Measurements from ENCODE around the gene NAT14. TPM values are rescaled to one million over a fixed set of nuclear protein-coding genes. Genes with fewer than 3 reads are reported as not detected.

NAT14 gene
- total RNA-seq, 1 experiment from 2014 or later: 25.9 TPM

DNA sequence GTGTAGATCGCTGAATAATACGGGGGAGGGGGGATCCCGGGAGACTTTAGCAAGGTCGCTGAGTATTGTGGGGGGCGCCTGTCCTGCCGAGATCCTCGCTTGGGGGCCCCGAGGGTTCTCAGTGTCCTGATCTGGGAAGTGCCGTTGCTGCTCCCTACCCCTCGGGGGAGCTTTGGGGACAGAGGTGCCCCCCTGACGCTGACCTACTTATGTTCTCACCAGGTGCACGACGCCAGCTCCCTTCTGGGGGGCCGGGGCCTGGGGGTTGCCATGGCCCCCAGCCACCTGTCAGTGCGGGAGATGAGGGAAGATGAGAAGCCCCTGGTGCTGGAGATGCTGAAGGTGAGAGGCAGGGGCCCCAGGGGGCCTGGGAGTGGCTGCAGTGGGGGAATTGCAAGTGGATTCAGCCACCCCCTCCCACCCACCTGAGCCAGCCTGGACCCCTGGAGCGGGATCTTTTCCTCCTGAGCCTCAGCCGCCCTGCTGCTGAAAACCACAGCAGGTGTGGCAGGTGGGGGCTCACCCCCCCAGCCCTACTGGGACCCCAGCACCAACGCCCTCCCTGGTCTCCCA, 537 bp downstream of the NAT14 start:
- peak in 1 of 2 experiments; percentile 39 for DNase-seq

DNA sequence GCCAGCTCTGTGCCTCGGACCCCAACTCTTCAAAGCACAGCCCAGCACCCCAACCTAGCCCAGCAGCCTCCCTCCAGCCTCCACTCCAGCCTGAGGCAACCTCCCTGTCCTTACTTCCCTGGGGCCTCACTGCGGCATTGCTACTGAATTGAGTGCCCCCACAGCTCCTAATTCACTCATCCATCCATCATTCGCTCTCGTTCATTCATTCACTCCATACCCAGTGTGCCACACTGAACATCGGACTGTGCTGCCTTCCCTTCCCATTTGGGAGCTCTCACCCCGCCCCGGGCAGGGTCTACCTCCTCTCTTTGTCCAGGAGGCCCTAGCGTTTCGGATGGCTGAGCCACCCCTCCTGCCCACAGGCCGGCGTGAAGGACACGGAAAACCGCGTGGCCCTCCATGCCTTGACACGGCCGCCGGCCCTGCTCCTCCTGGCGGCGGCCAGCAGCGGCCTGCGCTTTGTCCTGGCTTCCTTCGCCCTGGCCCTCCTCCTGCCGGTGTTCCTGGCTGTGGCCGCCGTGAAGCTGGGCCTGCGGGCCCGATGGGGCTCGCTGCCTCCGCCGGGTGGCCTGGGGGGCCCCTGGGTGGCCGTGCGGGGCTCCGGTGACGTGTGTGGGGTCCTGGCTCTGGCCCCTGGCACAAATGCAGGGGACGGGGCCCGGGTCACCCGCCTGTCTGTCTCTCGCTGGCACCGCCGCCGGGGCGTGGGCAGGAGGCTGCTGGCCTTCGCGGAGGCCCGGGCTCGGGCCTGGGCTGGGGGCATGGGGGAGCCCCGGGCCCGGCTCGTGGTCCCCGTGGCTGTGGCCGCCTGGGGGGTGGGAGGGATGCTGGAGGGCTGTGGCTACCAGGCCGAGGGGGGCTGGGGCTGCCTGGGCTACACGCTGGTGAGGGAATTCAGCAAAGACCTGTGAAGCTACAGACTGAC, 1.3 kb downstream of the NAT14 start:
- Histone ChIP-seq H3K4me3 (peak overlapping the region; percentile 73), H3K27me3 (no peaks in the 10 kb centered on the region), H3K9me3 (replicated peaks) (no peaks in the 10 kb centered on the region), H3K27ac (peak overlapping the region; percentile 96), H3K36me3 (no peaks in the 10 kb centered on the region), H3K4me1 (peaks cover 30% of the 10 kb centered on the region)
- no peak for DNase-seq

More for the DNA sequence above, 537 bp downstream of the NAT14 start:
- no peaks in the 10 kb centered on the region for H3K27me3 ChIP-seq
- peak overlapping the region; percentile 37; the same call in 1 of the 2 replicates for H3K27ac ChIP-seq
- no peaks in the 10 kb centered on the region for H3K36me3 ChIP-seq
- peak overlapping the region; percentile 73 for H3K4me3 ChIP-seq
- peaks cover 30% of the 10 kb centered on the region for H3K4me1 ChIP-seq
- no peaks in the 10 kb centered on the region for H3K9me3 ChIP-seq (replicated peaks)

DNA sequence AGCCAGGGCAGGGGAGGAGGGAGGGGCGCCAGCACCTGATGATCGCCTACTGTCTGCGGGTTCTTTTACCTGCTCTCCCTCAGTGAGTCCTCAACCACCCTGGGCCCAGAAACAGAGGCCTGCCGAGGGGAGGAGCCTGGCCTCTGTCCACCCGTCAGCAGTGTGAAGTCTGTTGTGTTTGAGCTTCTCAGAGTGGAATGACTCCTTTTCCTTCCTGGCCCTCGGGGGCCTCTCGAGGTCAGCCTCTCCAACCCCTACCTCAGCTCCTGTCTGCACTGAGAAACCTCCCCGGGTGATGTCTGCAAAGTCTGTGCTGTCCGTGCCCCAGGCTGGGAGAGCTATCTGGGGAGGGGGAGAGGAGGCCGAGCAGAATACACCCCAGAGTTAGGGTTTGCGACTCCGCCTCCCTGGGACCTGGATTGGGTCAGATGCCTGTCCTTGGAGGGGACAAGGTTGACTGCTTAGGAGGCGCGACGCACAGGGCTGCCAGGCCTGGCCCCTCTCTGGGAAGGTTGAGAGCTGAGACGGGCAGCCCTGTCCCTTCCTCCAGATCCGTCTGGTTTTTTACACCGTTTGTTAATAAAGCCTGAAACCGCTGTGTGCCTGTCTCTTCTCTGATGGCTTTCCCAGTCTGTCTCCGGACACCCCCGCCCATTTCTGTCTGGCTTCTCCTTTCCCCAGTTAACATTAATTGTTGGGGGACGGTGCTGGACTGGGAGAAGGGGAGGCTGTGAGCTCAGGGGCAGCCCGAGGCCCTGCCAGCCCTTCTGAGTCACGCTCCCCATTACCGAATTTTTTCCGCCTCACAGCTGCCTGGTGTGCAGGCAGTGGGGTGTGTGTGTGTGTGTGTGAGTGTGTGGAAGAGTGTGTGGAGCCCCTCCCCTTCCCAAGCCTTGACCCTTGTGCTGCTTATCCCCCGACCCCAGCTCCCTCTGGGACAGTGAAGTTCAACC, 2.3 kb downstream of the NAT14 start:
- peak overlapping the region; percentile 96 for H3K27ac ChIP-seq
- peak overlapping the region; percentile 29 for H3K4me3 ChIP-seq
- H3K27me3 ChIP-seq: no peaks in the 10 kb centered on the region
- H3K4me1 ChIP-seq: peaks cover 34% of the 10 kb centered on the region
- no peaks in the 10 kb centered on the region for H3K36me3 ChIP-seq
- no peaks in the 10 kb centered on the region for H3K9me3 ChIP-seq (replicated peaks)
- peak; percentile 92 to 94 for DNase-seq

DNA sequence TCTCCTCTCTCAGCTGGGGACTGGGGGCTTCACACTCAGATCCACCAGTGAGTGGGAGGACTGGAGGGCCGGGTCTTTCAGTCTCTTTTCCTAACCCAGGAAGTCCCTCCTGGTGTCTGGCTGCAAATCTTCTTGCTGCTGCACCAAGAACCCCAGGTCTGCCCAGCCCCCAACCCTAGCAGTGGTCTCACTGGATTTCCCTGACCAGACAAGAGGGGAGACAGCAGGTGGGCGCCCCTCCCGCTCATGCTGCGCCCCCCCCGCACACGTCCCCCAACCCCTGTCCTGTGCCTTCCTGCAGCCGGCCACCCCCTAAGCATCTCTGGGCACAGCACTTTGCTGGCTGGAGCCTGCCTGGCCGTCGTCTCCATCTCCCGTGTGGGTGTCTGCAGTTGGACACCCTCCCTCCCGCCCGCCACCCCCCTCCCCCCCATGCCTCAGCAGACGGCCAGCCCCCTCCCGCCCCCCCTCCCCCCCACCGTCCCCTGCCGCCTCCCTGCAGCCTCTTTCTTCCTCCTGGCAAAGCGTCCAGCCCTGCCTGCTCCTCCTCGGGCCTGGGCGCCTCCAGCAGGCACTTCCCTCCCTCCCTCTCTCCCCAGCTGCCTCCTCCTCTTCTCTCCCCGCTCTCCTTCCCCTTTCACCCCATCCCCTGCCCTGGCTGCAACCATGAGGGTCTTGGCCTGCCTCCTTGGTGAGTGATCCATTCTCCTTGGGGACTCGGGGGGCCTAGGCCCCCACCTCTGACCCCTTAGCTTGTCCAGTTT, 3.1 kb downstream of the NAT14 start, which contains the start of gene SSC5D:
TSS of gene SSC5D (plus strand) at position 513 of the 764 bp plus-strand sequence. CDS start at position 667, 154 bp downstream.
- H3K4me3 ChIP-seq: peak within 1 kb of the TSS; percentile 47
- H3K9me3 ChIP-seq (replicated peaks): no peaks in the 10 kb centered on the region
- no peaks in the 10 kb centered on the region for H3K36me3 ChIP-seq
- H3K27ac ChIP-seq: peak within 1 kb of the TSS; percentile 96
- DNase-seq: peak; percentile 55 to 61
- H3K4me1 ChIP-seq: peaks cover 37% of the 10 kb centered on the region
- no peaks in the 10 kb centered on the region for H3K27me3 ChIP-seq

DNA sequence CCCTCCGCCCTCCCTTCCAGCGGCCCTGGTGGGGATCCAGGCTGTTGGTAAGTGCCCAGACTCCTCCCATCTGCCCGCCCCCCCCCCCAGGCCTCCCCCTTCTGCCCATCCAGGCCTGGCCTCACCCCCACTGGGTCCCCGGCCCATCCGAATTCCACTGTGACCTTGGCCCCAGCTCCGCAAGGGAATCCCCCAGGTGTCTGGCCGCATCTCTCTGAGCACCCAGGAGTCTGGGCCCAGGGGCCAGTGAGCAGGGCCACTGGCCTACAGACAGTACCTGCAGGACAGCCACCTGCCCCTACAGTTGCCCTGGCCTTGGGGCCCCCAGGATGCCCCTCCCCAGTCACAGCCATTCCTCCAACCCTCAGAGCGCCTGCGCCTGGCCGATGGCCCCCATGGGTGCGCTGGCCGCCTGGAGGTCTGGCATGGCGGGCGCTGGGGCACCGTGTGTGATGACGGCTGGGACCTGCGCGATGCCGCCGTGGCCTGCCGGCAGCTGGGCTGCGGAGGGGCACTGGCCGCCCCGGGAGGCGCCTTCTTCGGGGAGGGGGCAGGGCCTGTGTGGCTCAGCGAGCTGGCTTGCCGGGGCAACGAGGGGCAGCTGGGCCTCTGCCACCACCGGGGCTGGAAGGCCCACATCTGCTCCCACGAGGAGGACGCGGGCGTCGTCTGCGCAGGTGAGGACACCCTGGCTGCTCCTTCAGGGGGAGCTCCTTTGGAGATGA, 4.2 kb downstream of the NAT14 start:
- Histone ChIP-seq H3K9me3 (replicated peaks) (no peaks in the 10 kb centered on the region), H3K4me3 (no peak overlapping the region; the same call in 1 of the 2 replicates), H3K4me1 (peaks cover 37% of the 10 kb centered on the region), H3K27me3 (no peaks in the 10 kb centered on the region), H3K36me3 (no peaks in the 10 kb centered on the region), H3K27ac (no peak overlapping the region)
- DNase-seq: no peak

DNA sequence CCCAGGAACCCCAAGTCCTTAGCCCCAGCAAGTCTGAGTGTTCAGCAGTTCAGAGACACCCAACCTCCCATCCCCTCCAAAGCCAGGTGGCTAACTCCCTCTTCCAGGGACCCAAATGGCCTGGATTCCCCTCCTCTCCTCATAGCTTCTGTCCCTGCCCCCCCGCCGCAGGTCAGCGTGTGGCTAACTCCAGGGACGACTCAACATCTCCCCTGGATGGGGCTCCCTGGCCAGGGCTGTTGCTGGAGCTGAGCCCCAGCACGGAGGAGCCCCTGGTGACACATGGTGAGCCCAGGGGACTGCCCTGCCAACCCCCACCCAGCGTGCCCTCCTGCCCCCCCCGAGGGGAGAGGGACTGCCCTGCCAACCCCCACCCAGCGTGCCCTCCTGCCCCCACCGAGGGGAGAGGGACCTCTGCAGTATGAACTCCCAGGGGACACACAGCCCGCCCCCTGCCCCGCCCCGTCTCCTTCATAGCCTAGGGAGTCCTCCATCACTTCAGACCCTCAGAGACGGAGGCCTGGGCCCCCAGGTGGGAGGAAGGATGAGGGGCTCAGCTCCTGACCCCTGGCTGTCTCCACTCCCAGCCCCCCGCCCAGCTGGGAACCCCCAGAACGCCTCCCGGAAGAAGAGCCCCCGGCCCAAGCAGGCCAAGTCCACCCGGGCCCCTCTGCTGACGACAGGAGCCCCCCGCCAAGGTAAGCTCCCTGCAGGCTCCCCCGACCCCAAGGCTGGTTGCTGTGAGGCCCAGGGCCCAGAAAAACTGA, 4.9 kb downstream of the NAT14 start:
- Histone ChIP-seq H3K4me1 (peaks cover 37% of the 10 kb centered on the region), H3K4me3 (no peak overlapping the region), H3K27ac (no peak overlapping the region), H3K36me3 (no peaks in the 10 kb centered on the region), H3K27me3 (no peaks in the 10 kb centered on the region), H3K9me3 (replicated peaks) (no peaks in the 10 kb centered on the region)
- no peak for DNase-seq

DNA sequence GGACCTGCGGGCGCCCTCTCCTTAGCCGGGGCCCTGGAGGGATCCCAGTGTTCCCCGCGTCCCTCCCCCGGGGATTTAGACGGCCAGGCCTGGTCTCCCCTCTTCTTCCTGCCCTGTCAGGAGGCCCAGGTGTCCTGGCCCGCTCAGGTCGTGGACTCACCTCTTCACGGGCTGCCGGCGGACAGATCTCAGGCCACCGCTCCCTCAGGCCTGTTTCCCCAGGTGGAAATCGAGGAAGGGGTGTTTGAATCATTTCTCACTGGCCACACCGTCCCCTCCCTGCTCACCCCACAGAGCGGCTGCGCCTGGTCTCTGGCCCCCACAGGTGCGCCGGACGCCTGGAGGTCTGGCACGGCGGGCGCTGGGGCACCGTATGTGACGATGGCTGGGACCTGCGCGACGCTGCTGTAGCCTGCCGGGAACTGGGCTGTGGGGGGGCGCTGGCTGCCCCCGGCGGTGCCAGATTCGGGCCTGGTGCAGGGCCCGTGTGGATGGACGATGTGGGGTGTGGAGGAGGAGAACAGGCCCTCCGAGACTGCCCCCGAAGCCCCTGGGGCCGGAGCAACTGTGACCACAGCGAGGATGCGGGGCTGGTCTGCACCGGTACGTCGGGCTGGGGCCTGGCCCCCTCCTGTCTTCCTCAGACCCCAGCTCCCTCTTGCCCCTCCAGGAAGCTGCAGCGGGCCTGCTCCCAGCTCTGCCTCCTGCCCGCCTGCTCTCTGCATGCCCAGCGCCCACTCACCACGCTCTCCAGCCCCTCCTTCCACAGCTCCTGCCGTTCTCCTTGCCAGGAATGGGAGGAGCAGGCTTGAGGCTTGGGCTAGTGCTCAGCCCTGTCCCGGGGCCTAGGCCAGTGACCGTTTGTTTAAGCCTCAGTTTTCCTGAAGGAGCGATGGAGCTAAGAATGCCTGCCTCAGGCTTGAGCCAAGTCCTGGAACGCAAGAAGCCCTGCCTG, 5.8 kb downstream of the NAT14 start:
- Histone ChIP-seq H3K4me3 (no peak overlapping the region), H3K36me3 (no peaks in the 10 kb centered on the region), H3K27ac (no peak overlapping the region), H3K27me3 (no peaks in the 10 kb centered on the region), H3K4me1 (peaks cover 38% of the 10 kb centered on the region), H3K9me3 (replicated peaks) (no peaks in the 10 kb centered on the region)
- DNase-seq: no peak

DNA sequence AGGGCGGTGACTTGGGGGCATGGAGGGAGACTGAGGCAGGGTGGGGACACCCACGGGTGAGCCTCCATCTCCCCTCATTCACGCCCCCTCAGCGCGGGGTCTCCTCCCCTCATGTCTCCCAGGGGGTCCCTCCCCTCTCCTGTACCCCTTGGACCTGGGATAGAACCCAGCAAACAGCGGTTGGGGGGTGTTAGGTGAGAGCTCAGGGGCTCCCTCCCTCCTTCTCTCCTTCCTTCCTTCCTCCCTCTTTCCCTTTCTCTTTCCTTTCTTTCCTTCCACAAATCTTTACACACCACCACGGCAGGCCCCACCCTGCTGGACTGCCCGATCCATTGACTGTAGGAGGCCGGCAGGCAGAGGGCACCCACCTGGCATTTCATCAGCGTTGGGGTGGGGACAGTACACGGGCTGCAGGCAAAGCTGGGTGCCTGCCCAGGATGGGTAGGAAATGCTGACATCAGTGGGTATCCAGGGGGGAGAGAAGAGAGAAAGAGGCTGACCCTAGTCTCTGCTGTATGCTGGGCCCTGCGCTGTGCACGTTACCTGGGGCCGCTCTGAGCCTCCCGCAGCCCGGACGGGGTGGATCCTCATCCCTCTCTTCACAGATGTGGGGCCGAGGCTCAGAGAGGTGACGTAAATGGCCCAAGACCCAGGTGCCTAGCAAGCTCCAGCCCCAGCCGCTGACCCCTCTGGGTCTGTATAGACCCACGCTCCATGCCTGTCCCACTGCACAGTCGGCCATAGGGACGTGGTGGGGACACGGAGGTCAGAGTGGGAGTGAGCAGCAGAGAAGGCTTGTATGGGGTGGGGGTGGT, 6.8 kb downstream of the NAT14 start:
- peaks cover 38% of the 10 kb centered on the region for H3K4me1 ChIP-seq
- no peaks in the 10 kb centered on the region for H3K27me3 ChIP-seq
- no peaks in the 10 kb centered on the region for H3K36me3 ChIP-seq
- H3K27ac ChIP-seq: no peak overlapping the region
- no peak overlapping the region for H3K4me3 ChIP-seq
- no peaks in the 10 kb centered on the region for H3K9me3 ChIP-seq (replicated peaks)
- no peak for DNase-seq

DNA sequence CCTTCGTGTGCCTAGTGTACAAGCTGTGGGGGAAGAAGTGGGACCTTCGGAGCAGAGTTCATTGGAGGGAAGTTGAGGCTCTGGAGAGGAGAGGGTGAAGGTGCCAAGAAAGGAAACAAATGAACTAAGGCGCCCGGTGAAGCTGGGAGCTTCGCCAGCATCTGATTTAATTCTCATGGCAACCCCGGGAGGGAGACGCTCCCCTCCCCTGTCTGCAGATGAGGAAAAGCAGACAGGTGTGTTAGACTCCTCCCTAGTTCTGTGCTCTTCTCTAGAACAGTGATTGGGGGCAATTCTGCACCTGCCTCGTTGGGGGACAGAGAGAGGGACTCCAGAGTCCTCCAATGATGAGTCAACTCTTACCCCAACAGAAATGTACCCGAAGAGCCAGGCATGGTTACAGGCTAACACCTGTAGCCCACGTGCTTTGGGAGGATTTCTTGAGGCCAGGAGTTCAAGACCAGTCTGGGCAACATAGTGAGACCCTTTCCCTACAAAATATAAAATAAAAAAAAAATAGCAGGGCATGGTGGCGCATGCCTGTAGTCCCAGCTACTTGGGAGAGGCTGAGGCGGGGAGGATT, 7.5 kb downstream of the NAT14 start:
- no peaks in the 10 kb centered on the region for H3K27me3 ChIP-seq
- no peak overlapping the region for H3K27ac ChIP-seq
- H3K9me3 ChIP-seq (replicated peaks): no peaks in the 10 kb centered on the region
- DNase-seq: peak in 1 of 2 experiments; percentile 50
- H3K4me1 ChIP-seq: peaks cover 34% of the 10 kb centered on the region
- H3K36me3 ChIP-seq: no peaks in the 10 kb centered on the region
- H3K4me3 ChIP-seq: no peak overlapping the region

DNA sequence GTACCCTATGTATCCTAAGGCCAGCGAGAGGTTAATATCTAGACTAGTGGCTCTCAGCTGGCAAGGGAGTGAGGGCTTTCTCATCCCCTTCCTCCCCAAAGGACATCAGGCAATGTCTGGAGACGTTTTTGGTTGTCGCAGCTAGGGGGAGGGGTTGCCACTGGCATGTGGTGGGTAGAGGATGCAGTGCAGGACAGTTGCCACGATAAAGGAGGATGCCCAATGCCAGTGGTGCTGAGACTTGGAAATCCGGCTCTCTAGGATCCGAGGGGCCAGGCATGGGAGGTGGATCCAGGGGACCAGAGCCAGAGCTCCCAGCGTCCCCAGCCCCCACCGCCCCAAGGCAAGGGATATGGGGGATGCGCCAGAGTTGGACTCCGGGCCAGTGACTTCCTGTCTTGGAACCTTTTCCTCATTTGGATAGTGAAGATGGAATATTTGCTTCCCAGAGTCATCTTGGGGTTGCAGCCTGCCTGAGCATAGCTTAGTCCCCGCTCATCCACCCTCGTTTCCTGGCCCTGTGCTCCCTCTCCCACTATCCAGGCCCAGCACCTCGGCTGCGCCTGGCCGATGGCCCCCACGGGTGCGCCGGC, 8.2 kb downstream of the NAT14 start:
- Histone ChIP-seq H3K4me3 (no peak overlapping the region), H3K36me3 (no peaks in the 10 kb centered on the region), H3K27me3 (no peaks in the 10 kb centered on the region), H3K27ac (no peak overlapping the region), H3K4me1 (peaks cover 29% of the 10 kb centered on the region), H3K9me3 (replicated peaks) (no peaks in the 10 kb centered on the region)
- no peak for DNase-seq

All from SJCRH30 (cell line).